ENCODE measurements around the gene SLC27A2.
A peak's percentile ranks its signal among the peaks of the same experiment; 100 is the strongest.
"Not testable (repeated sequence)": the region's sequence is repeated elsewhere in the genome, so short reads cannot be mapped to it uniquely, and the experiment has no call there.

The SLC27A2 gene

DNA sequence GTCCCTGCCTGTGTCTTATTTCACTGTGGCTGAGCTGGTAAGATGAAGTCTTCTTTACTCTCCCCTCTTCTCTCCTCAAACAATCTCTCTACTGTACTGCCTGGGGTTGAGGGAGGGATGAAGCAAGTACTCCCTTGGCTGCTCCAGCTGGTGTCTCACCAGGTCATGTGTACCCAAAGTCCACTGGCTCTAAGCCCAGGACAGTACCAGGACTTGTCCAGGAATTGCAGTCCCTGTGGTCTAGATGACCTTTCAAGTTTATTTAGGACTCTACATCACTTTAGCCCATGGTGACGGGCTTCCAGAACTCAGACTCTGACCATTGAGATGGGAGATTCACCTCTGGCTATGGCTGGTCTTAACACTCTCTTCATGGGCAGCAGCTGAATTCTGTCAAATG lies 17.5 kb upstream of the SLC27A2 start:
- no peak for DNase-seq

DNA sequence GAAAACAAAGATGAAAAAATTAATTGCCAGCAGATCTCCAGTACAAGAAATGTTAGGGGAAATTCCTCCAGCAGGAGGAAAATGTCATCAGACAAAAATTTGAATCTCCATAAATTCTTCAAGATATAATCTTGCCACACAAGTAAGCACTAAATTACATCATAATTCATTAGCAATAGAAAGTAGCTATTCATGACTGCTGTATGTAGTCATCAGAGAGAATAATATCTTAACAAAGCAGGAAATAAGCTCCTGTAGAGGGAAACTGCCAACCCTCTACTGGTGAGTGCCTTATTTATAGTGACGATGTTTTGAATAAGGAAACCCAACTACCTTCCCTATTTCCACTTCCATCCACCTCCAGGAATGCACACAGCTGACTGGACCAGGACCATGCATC lies 15.8 kb upstream of the SLC27A2 start:
- DNase-seq, result no peak

GRCh38 chr15:50167110-50167509 lies 14.9 kb upstream of the SLC27A2 start:
- no peak for DNase-seq

- no peak for DNase-seq
These were observed 13.6 kb upstream of the SLC27A2 start for GRCh38 chr15:50168379-50168778.

DNA sequence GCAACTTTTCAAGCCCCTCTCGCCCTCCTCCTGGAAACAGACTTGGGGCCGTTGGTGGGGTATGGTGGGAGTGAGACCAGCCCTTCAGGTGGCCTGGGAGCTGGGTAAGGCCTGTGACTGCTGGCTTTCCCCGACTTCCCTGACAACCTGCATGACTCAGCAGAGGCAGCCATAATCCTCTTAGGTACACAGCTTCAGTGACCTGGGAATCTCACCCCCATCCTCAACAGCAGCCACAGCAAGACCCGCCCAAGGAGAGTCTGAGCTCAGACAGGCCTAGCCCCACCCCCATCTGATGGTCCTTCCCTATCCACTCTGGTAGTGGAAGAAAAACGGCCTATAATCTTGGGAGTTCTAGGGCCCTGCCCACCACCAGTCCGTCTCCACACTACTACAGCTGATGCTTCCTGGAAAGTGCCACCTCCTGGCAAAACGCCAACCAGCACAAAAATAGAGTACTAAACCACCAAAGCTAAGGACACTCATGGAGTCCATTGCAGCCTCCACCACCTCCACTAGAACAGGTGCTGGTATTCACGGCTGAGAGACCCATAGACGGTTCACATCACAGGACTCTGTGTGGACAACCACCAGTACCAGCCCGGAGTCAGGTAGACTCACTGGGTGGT lies 13.1 kb upstream of the SLC27A2 start:
- no peak for DNase-seq

- not testable (repeated sequence) for DNase-seq
These were observed 9.6 kb upstream of the SLC27A2 start for GRCh38 chr15:50172360-50172895.

DNA sequence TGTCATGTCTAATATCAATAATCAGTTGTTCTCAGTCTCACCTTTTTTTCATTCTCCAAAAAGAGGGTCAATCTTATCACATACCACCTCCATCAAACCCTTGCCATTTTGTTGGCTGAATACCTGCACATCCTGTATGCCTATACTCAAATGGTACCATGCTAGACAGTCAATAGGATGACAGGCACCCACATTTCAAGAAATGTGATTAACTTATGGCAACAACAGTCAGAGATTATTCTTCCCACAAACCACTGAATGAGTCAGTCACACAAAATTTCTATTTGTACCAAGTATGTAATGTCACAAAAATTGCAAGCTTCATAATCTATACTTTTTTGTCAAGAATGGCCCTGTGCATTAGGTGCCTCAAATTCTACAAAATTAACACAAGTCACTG lies 5.1 kb upstream of the SLC27A2 start:
- no peak for DNase-seq

GRCh38 chr15:50180091-50180490 lies 1.9 kb upstream of the SLC27A2 start:
- DNase-seq, result no peak

DNA sequence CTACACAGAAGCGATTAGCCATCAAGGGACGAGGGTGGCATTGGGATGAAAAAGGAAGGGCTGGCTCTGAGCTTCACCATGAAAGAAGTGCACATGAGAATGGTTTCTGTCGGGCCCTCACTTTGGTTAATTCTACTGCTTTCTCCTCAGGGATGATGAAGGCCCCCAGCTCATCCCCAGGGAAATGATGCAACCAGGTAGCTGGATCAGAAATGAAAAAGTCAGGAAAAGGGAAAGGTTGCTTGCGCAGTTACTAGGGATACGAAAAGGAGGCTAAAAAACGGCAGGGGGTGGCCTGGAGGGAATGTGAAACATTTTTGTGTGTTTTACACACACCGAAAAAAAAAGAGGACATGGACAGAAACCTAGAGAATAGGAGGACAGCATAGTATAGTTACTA lies 1.4 kb upstream of the SLC27A2 start:
- no peak for DNase-seq

DNA sequence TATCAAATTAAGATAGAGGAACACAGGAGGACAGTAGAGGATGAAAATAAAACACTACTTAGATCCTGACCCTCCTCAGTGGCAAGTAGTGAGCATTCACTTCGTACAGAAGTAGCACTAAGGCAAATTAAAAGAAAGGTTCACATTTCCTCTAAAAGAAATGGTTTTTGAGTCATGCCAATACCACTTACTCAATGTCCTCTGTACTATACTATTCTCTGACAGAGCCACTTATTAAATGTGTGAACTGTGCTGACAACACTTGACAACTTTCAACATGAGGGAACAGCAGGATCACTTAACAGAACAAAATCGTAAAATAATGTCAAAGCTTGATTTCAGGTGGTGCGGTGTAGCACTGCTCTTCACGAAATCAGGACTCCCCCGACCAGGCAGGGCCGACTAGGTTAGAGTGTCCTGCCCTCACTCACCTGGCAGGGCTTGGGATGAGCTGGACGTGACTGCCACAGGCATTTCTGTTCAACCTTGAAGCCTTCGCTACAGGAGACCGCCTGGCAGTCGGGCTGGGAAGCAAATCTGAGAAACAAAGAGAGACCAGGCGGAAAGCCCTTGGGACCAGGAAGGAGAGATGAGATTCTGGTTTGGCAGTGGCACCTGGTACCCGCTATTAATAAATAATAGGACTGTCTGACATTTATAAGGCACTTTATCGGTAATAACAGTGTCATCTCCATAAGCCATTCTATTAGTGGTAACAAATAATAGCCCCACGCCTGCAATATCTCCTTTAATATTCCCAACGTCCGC lies 611 bp upstream of the SLC27A2 start:
- DNase-seq, result no peak

- DNase-seq, result peak; percentile 55
These were observed 420 bp downstream of the SLC27A2 start for GRCh38 chr15:50182219-50183013.

- no peak for DNase-seq
These were observed 1.3 kb downstream of the SLC27A2 start for GRCh38 chr15:50183112-50183794.

DNA sequence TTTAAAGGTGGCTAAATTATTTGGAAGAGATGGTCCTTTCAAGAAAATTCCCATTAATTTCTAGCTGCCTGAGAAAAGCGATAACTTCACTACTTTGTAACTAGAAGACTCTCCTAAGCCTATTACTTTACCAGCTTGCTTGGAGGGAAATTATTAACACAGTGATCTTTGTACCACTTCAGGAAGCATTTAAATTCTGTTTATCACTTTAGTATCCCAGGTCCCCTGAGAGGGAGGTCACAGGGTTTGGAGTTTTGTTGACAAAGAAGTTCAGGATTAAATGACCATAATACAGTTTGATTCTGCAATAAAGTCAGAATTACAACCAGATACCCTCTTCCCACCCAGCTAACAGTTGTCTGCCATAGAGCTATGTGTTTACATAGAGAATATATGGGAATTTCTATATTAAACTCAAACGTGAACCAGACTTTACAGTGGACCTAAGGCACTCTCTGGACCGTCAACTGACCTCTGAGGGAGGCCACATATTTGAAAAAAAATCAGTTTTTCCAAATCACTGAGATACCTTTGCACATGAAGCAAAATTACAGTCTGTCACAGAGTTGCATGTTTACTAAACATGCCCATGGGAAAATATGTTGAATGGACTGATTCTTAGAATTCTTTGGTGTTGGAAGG lies 3.0 kb downstream of the SLC27A2 start:
- DNase-seq, result no peak

GRCh38 chr15:50186090-50186489 lies 4.1 kb downstream of the SLC27A2 start:
- no peak for DNase-seq

- DNase-seq, result no peak
These were observed 4.8 kb downstream of the SLC27A2 start for GRCh38 chr15:50186752-50187151.

- no peak for DNase-seq
These were observed 5.5 kb downstream of the SLC27A2 start for GRCh38 chr15:50187525-50187924.

- DNase-seq, result no peak
These were observed 6.0 kb downstream of the SLC27A2 start for GRCh38 chr15:50187997-50188396.

DNA sequence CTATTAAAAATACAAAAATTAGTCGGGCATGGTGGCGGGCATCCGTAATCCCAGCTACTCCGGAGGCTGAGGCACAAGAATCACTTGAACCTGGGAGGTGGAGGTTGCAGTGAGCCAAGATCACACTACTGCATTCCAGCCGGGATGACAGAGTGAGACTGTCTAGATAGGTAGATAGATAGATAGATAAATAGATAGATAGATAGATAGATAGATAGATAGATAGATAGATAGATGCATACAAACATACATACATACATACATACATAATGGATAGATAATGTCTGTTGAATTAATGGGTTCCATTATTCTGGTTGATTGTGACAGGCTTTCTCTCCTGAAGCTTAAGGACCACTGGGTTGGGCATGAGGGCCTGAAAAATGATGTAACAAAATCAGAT lies 6.8 kb downstream of the SLC27A2 start:
- DNase-seq, result not testable (repeated sequence)

- DNase-seq, result no peak
These were observed 7.6 kb downstream of the SLC27A2 start for GRCh38 chr15:50189633-50190032.

DNA sequence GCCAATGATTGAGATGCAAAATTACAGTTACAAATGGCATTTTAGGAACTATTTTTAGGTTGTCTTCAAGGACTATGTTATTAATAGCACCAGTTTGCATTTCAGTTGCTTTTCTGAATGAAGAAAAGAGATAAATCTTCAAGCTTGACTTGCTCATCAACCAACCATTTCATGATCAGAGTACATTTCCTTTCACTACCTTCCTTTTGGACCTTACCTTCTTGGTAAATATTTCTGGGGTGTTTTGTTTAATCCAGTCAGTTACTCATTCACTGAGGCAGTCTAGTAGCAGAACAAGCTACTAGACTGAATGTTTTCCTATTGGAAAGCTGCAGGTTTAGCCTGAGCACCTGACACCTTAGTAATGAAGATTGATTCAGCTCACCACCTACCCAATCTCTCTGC lies 8.2 kb downstream of the SLC27A2 start:
- DNase-seq, result no peak

DNA sequence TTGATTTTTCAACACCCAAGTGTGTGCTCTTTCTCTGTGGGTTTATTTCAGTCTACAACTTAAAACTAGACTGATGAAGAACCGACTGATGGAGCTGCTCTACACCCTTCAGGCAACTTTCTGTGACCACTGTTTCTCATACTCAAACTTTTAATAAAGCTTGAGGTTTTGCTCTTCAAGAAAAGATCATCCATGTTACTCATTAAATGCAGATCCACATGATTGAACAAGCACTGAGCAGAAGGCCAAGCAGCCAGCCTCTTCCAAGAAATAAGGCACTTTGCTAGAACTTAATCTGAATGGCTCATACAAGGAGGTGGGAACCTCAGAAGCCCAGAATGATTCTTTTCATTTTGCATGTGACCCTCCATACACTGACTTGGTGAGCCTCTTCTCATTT lies 8.7 kb downstream of the SLC27A2 start:
- DNase-seq, result no peak

GRCh38 chr15:50192164-50192563 lies 10.2 kb downstream of the SLC27A2 start:
- no peak for DNase-seq
